Fibroblast of villous mesenchyme (primary cell): ENCODE data around the gene KRTAP19-4. TPM values are rescaled to one million over a fixed set of nuclear protein-coding genes. Genes with fewer than 3 reads are reported as not detected.

Source experiments
- DNase-seq: peaks from one replicate; pipeline ENCODE4 v3.0.0-alpha.2; 2010; ENCODE audit warnings: low read depth
- H3K4me3 ChIP-seq: 2 replicates; pipeline ENCODE4 v1.5.1; 2011; ENCODE audit warnings: low read depth, mild to moderate bottlenecking, low read length
- CTCF ChIP-seq: IDR thresholded peaks from 2 replicates; pipeline ENCODE4 v1.5.1; 2012; ENCODE audit warnings: low read depth, mild to moderate bottlenecking, low read length; ENCODE audit not compliant: insufficient read depth
- total RNA-seq: library from RNA; depleted of rRNA; stranded (reverse); fragments of >200 nt; gene quantifications from 2 replicates; pipeline ENCODE4 v1.2.3, GENCODE V29; 2012

KRTAP19-4 gene
- total RNA-seq, 1 donor = not detected

- no peak for DNase-seq
- no peak for TF ChIP-seq CTCF
- no peak within 1 kb of the TSS for H3K4me3 ChIP-seq
Measured at GRCh38 chr21:30487336-30487735, 9.6 kb downstream of the KRTAP19-4 start, which contains the start of gene KRTAP19-2. Gene KRTAP19-2, minus strand, starts transcription at chr21:30487436. Its CDS starts 88 bp downstream, at chr21:30487348.

- H3K4me3 ChIP-seq = no peak overlapping the region
- no peak for TF ChIP-seq CTCF
- DNase-seq = no peak
Measured at GRCh38 chr21:30486180-30486579, 10.8 kb downstream of the KRTAP19-4 start.

DNA sequence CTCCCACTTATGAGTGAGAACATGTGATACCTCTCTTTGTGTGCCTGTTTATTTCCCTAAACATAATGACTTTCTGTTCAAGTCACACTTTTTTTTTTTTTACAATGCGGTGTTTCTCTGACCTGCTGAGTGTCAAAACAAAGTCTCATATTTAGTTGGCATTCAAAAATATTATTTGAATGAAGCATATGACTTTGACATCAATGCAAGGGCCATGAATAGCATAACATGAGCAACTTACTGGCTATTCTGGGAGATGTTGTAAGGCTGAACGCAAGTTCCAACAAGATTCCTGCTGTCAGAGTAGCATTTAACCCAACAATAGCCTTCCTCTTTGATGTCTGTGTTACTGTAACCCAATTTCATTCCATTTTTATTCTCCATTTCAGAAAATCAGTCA is 14.8 kb downstream of the KRTAP19-4 start:
- TF ChIP-seq CTCF = no peak
- no peak for DNase-seq
- H3K4me3 ChIP-seq = no peak overlapping the region

GRCh38 chr21:30480145-30480544 is 16.8 kb downstream of the KRTAP19-4 start, which contains the start of gene KRTAP19-1:
Gene KRTAP19-1, minus strand, starts transcription at chr21:30480367. Its CDS starts 50 bp downstream, at chr21:30480317.
- DNase-seq = no peak
- no peak within 1 kb of the TSS for H3K4me3 ChIP-seq
- TF ChIP-seq CTCF = no peak

- no peak for TF ChIP-seq CTCF
Measured at GRCh38 chr21:30479259-30479658, 17.7 kb downstream of the KRTAP19-4 start.

DNA sequence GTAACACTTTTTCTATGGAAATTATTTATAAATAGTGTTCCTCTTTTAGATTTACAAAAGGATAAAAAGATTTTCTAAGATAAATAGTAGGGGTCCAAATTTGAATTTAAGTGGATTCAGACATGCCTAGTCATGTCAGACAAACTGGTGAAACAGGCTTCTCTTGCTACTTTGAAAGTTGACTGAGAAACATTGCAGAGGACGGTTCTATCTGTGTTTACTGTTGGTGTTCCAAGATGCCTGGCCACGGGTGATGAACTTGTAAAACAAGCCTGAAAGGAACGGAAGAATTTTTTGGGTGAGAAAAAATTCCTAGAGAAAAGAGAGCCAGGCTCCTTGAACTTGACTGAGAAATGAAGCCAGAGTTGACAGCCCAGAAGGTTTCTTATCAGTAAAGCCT is 19.0 kb downstream of the KRTAP19-4 start:
- DNase-seq = no peak
- TF ChIP-seq CTCF = no peak
- no peak overlapping the region for H3K4me3 ChIP-seq

More at GRCh38 chr21:30479259-30479658, 17.7 kb downstream of the KRTAP19-4 start:
- no peak for DNase-seq
- no peak overlapping the region for H3K4me3 ChIP-seq
